ENCODE data around the gene KRT36. TPM values are rescaled to one million over a fixed set of nuclear protein-coding genes. Genes with fewer than 3 reads are reported as not detected.

KRT36 gene
- total RNA-seq, 4 donors from 2014 or later: not detected

GRCh38 chr17:41476866-41477815, 12.6 kb downstream of the KRT36 start:
- no peak for TF ChIP-seq CTCF (IDR thresholded peaks at IDR 0.05)
- ATAC-seq (ENCODE audit: low FRiP score): no peak
- DNase-seq (ENCODE audit: low spot score): no peak

- DNase-seq (ENCODE audit: low spot score) (no peak), ATAC-seq (ENCODE audit: low FRiP score) (no peak)
- no peak for TF ChIP-seq CTCF (IDR thresholded peaks at IDR 0.05)
Measured at GRCh38 chr17:41475421-41475820, 14.3 kb downstream of the KRT36 start.

- DNase-seq (ENCODE audit: low spot score): no peak
- no peak for TF ChIP-seq CTCF (IDR thresholded peaks at IDR 0.05)
- ATAC-seq (ENCODE audit: low FRiP score): no peak
Measured at GRCh38 chr17:41474863-41475262, 14.8 kb downstream of the KRT36 start.

- no peak for TF ChIP-seq CTCF (IDR thresholded peaks at IDR 0.05)
- ATAC-seq (ENCODE audit: low FRiP score): no peak
- DNase-seq (ENCODE audit: low spot score): no peak
Measured at GRCh38 chr17:41468346-41468745, 21.4 kb downstream of the KRT36 start.

- ATAC-seq (ENCODE audit: low FRiP score) (no peak), DNase-seq (ENCODE audit: low spot score) (no peak)
- TF ChIP-seq CTCF (IDR thresholded peaks at IDR 0.05): no peak
Measured at GRCh38 chr17:41467561-41467960, 22.1 kb downstream of the KRT36 start.

- ATAC-seq (ENCODE audit: low FRiP score) (no peak), DNase-seq (ENCODE audit: low spot score) (no peak)
- no peak for TF ChIP-seq CTCF (IDR thresholded peaks at IDR 0.05)
Measured at GRCh38 chr17:41466988-41467387, 22.7 kb downstream of the KRT36 start, which contains the start of gene KRT32. Gene KRT32, minus strand, starts transcription at chr17:41467386. Its CDS starts 61 bp downstream, at chr17:41467325.

GRCh38 chr17:41464682-41465081, 25.0 kb downstream of the KRT36 start:
- DNase-seq (ENCODE audit: low spot score): peak; percentile 38

More at GRCh38 chr17:41464682-41465081, 25.0 kb downstream of the KRT36 start:
- no peak for TF ChIP-seq CTCF (IDR thresholded peaks at IDR 0.05)
- ATAC-seq (ENCODE audit: low FRiP score): peak; percentile 85

Measured in omental fat pad (tissue), 4 donors.